LNCAP (cell line): ENCODE data around the gene SYNM.
A peak's percentile ranks its signal among the peaks of the same experiment; 100 is the strongest.

Source experiments
- TF ChIP-seq, protein P1 (sequence below): fragments of 450-650 bp; IDR thresholded peaks from 2 replicates; pipeline ENCODE4 v1.5.1; 2017; ENCODE audit warnings: mild to moderate bottlenecking

The SYNM gene, protein sequence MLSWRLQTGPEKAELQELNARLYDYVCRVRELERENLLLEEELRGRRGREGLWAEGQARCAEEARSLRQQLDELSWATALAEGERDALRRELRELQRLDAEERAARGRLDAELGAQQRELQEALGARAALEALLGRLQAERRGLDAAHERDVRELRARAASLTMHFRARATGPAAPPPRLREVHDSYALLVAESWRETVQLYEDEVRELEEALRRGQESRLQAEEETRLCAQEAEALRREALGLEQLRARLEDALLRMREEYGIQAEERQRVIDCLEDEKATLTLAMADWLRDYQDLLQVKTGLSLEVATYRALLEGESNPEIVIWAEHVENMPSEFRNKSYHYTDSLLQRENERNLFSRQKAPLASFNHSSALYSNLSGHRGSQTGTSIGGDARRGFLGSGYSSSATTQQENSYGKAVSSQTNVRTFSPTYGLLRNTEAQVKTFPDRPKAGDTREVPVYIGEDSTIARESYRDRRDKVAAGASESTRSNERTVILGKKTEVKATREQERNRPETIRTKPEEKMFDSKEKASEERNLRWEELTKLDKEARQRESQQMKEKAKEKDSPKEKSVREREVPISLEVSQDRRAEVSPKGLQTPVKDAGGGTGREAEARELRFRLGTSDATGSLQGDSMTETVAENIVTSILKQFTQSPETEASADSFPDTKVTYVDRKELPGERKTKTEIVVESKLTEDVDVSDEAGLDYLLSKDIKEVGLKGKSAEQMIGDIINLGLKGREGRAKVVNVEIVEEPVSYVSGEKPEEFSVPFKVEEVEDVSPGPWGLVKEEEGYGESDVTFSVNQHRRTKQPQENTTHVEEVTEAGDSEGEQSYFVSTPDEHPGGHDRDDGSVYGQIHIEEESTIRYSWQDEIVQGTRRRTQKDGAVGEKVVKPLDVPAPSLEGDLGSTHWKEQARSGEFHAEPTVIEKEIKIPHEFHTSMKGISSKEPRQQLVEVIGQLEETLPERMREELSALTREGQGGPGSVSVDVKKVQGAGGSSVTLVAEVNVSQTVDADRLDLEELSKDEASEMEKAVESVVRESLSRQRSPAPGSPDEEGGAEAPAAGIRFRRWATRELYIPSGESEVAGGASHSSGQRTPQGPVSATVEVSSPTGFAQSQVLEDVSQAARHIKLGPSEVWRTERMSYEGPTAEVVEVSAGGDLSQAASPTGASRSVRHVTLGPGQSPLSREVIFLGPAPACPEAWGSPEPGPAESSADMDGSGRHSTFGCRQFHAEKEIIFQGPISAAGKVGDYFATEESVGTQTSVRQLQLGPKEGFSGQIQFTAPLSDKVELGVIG (N-terminal part only)

DNA sequence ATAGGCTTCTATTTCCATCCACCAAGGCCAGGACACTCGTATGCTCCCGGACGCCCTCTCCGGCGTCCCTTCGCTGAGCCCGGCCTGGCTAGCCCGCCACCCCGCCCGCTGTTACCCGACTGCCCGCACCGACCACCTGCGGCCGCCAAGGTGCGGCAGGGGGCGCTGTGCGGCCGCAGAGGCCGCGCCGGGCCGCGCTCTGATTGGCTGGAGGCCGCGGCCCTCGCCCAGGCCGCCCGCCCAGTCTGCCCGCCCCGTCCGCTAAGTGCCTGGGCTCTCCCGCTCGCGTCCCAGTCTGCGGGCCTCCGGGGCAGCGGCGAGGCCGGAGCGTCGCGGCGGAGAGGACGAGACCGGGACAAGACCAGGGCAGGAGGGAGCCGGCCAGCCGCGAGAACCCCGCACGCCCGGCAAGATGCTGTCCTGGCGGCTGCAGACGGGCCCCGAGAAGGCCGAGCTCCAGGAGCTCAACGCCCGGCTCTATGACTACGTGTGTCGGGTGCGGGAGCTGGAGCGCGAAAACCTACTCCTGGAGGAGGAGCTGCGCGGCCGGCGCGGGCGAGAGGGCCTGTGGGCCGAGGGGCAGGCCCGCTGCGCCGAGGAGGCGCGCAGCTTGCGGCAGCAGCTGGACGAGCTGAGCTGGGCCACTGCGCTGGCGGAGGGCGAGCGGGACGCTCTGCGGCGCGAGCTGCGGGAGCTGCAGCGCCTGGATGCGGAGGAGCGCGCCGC, at the start of gene SYNM:
Gene SYNM (plus strand): TSS at position 293 of the 726 bp plus-strand sequence. CDS start 120 bp downstream, at position 413.
- TF ChIP-seq, protein P1, sequence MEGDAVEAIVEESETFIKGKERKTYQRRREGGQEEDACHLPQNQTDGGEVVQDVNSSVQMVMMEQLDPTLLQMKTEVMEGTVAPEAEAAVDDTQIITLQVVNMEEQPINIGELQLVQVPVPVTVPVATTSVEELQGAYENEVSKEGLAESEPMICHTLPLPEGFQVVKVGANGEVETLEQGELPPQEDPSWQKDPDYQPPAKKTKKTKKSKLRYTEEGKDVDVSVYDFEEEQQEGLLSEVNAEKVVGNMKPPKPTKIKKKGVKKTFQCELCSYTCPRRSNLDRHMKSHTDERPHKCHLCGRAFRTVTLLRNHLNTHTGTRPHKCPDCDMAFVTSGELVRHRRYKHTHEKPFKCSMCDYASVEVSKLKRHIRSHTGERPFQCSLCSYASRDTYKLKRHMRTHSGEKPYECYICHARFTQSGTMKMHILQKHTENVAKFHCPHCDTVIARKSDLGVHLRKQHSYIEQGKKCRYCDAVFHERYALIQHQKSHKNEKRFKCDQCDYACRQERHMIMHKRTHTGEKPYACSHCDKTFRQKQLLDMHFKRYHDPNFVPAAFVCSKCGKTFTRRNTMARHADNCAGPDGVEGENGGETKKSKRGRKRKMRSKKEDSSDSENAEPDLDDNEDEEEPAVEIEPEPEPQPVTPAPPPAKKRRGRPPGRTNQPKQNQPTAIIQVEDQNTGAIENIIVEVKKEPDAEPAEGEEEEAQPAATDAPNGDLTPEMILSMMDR = peak; percentile 89

- TF ChIP-seq, protein P1 = no peak
Observed at GRCh38 chr15:99055555-99056134, 49.2 kb upstream of the SYNM start.

GRCh38 chr15:99057020-99057419, 47.9 kb upstream of the SYNM start:
- TF ChIP-seq, protein P1 = no peak

DNA sequence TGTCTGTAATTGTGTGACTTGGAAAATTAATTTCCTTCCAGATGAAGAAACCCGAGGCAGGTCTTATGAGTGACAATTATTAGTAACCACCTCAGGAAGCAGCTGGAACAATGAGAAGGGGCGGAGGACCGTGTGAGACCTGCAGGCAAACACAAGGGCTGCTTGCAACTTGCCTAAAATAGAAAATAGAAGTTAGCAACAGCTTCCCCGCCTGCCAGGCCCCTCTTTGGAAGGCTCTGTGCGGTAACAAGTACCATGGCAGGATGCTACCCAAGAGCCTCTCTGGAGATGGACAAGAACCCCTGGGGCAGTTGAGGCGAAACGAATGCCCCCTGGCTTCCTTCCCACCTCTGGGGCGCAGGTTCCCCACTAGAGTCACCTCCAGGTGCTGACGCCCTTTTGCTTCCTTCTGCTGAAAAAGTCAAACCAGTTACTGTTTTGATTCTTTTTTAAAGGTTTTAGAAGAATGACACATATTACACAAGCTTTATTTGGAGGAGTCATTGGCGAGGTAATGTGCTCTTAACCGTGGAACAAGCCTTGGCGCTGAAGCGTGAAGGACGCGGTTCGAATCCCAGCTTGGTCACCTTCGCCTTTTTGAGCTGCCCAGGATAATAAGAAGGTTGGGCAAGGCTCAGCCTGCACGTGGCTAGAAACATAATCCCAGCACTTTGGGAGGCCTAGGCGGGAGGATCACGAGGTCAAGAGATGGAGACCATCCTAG, 47.0 kb upstream of the SYNM start:
- TF ChIP-seq, protein P1 = no peak

GRCh38 chr15:99058421-99058870, 46.4 kb upstream of the SYNM start:
- TF ChIP-seq, protein P1 = no peak
